Stimulated activated CD4-positive, alpha-beta T cell treated with anti-CD3 and anti-CD28 coated beads, TNF-alpha, amount 100 ng/mL, for 1 hour (primary cell): ENCODE results near the gene NXPH3.

Experiments
- DNase-seq, 3 donors: peaks; one replicate each; pipeline ENCODE4 v3.0.0-alpha.2; 2020; ENCODE audit warnings: low read depth in 3 of 3, low spot score in 1 of 3

NXPH3 gene

DNA sequence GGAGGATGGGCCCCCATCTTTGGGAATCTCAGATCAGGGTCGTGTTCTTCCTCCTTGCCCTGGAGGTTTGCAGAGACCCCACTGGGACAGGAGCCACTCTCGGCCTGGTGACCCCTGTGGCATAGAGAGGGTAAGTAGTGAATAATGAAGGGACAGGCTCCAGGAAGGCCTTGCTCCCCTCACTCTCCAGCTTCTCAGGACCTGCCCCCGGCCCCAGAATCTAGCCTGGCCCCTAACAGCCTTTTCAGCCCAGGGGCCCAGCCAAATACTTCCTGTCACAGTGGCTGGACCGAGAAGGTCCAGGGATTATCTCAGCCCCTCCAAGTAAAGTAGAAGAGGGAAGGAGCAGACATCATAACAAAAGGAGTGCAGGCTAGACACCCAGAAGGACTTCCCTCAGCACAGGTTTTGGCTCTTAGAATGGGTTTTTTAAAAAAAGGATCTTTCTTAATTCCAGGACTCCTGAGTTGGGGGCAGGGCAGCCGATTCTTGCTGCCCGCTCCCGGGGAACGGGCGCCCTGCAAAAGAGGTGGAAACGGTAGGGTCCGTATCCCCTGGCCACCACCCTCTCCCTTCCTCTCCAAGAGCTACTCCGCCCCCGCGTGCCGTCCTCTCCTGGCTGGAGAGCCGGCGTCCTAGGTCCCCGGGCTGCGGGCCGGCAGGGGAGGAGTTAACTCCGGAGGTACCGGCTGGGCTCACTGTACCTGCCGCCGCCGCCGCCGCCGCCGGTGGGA, 559 bp upstream of the NXPH3 start:
- DNase-seq = no peak

DNA sequence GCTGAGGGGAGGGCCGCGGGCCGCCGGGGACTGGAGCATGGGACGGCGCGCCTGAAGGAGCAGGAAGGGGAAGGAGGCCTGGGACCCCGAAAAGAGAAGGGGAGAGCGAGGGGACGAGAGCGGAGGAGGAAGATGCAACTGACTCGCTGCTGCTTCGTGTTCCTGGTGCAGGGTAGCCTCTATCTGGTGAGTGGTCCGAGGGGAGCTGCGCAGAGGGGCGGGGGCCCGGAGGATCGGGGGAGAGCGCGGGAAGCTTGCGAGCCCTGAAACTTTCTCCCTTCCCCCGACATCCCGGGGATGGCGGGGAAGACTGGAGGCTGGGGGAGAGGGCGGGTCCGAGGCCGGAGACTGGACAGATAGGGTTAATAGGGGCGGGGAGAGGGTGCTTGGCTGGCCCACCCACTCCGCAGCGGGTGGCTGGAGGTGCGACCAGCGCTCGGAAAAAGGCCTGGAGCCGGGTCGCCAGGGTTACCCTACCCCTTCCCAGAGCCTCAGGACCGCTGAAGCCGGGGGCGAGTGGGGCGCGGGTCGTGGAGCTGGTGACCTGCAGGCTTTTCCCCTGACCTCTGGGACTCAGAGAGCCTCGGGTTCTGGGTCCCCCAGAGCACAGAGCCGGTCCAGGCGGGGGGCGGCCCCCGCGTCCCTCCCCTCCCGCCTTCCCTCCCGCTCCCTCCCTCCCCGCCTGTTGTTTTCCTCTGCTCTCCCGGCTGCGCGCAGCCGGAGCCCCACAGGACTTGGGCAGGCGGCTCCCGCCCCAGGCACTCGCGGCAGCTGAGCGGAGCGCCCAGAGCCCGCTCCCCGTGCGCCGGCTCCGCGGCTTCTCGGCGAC, 631 bp downstream of the NXPH3 start:
- DNase-seq = no peak

GRCh38 chr17:49576917-49577649, 1.4 kb downstream of the NXPH3 start:
- no peak for DNase-seq

GRCh38 chr17:49577650-49577934, 1.9 kb downstream of the NXPH3 start:
- no peak for DNase-seq

DNA sequence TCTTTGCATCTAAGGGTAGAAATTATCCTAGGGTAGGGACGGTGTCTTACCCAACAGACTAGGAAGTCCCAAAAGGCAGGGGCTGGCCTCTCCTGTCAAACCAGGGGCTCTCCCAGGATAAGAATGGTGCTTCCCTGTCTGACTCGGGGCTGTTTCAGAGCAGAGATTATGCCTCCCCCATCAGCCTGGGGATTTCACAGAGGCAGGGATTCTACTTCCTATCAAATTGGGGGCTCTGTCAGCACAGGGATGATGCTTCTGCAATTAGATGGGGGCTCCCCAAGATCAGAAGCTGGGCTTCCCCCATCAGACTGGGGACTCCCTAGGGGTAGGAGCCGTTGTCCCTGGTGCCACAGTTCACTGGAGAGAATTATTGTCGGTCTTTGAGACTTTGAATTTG, 2.3 kb downstream of the NXPH3 start:
- no peak for DNase-seq

DNA sequence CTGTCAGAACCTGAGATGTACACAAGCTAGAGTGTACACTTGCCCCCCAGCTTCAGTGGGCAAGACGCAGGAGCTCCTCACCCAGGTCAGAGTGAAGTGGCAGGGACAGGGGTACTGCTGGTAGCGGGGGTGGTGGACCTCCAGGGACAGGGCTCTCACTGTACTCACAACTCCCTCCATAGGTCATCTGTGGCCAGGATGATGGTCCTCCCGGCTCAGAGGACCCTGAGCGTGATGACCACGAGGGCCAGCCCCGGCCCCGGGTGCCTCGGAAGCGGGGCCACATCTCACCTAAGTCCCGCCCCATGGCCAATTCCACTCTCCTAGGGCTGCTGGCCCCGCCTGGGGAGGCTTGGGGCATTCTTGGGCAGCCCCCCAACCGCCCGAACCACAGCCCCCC, 2.7 kb downstream of the NXPH3 start:
- no peak for DNase-seq

DNA sequence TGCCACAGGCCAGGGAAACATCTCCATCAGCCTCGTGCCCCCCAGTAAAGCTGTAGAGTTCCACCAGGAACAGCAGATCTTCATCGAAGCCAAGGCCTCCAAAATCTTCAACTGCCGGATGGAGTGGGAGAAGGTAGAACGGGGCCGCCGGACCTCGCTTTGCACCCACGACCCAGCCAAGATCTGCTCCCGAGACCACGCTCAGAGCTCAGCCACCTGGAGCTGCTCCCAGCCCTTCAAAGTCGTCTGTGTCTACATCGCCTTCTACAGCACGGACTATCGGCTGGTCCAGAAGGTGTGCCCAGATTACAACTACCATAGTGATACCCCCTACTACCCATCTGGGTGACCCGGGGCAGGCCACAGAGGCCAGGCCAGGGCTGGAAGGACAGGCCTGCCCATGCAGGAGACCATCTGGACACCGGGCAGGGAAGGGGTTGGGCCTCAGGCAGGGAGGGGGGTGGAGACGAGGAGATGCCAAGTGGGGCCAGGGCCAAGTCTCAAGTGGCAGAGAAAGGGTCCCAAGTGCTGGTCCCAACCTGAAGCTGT, 3.4 kb downstream of the NXPH3 start:
- no peak for DNase-seq

GRCh38 chr17:49579522-49579921, 3.9 kb downstream of the NXPH3 start:
- no peak for DNase-seq

GRCh38 chr17:49580055-49580721, 4.5 kb downstream of the NXPH3 start:
- no peak for DNase-seq

GRCh38 chr17:49580981-49581647, 5.4 kb downstream of the NXPH3 start:
- no peak for DNase-seq

- no peak for DNase-seq
Measured at GRCh38 chr17:49581648-49581998, 6.0 kb downstream of the NXPH3 start.

DNA sequence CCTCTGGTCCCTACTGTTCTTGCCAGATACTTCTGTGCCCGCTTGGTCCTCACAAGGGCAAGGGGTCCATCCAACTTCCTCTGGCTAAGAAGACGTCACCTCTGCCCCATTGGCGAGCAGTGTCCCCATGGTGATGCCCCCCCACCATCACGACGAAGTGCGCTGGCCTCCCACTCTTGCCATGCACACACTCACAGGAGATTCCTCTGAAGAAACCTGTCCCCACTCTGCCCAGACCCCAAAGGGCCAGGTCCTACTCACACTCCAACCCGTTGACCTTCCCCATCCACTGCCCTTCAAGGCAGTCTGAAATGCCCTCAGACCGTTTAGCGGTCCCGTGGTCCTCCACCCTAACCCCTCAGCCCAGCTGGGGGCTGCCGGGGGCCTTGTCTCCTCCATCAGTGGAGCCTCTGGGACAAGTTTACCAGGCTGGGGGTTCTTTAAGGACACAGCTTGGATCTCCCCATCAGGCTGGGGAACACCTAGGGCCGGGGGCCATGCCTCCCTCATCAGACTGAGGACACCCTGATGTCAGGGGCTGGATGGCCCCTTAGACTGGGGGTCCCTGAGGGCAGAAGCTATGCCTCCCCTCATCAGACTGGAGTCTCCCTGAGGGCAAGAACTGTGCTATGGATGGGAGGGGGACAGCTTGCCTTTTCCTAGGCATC, 6.5 kb downstream of the NXPH3 start:
- DNase-seq = no peak

GRCh38 chr17:49582789-49583188, 7.1 kb downstream of the NXPH3 start:
- no peak for DNase-seq

DNA sequence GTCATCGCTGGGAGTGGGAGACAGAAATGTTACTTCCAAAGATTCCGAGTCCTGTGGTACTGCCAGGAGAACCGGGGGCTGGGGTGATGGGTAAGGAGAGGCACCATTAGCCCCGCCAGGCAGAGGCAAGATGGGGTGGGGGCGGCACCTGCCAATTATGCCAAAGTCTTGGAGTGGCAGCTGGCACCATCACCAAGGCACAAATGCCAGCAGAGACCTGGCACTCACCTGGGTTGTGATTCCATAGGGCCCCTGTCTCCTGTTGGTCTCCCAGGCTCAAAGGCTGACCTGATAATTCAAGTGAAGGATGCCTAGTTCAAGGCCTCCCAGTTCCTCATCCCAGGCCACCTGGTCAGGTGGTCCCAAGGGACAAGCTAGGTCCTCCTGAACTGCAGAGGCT, 7.6 kb downstream of the NXPH3 start:
- DNase-seq = no peak

GRCh38 chr17:49583889-49584288, 8.2 kb downstream of the NXPH3 start:
- DNase-seq = no peak

DNA sequence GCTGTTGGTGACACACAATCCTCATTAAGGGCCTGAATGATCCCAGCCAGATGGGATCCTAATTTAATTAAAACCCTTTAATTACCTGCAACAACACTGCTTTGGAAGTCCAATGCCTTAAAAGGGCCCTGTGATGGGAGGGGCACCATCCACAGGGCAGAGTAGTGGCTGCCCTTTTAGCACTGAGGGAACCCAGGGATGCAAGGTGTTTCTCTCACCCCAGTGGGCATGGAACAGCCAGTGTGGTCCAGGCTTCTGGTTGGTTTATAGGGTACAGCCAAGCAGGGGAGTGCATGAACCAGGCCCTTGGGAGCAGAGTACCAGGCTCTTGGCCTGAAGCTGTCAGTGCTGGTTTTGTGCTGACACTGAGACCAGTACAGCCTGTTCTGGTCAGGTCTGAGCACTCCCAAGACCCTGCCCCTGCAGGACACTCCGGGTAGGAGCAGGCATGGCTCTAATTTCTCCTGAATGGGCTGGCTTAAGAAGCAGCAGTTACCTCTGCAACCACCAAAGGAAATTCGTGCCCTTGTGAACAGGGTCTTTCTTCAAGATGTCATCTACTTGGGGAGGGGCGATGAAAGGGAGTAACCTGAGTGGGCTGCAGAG, 9.9 kb downstream of the NXPH3 start:
- no peak for DNase-seq

DNA sequence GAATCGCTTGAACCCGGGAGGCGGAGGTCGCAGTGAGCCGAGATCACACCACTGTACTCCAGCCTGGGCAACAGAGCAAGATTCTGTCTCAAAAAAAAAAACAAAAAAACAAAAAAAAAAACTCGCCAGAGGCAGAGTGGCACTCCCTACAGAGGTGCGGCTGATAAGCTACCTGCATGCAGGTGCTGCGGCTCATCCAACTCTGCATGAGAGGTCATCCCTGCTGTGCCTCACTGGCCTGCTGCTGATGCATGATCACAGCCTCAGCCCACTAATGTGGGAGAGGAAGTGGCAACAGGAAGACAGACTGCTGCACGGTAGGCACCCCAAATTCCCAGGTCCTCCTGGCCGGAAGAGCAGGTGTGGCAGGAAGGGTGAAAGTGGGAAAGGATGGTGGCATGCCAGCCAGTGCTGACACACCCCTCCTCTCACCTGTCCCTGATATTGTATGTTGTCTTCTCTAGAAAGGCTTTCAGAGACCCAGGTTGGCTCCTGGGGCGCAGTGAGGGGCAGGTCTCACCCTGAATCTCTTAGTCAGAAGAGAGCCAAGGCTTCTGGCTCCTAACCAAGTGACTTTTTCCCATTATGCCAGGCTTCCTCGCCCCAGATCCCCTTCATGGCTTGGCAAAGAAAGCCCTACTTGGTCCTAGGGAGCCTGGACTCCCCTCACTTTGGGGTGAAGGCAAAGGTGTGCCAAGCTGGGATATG, 11.8 kb downstream of the NXPH3 start:
- DNase-seq = no peak

- DNase-seq = no peak
Measured at GRCh38 chr17:49588312-49588711, 12.6 kb downstream of the NXPH3 start.
